Calu3 (cell line): Measurements from ENCODE around the gene POLR3H. TPM values are rescaled to one million over a fixed set of nuclear protein-coding genes. Genes with fewer than 3 reads are reported as not detected.

Experiments used
- BruUV-seq: library from RNA; stranded (reverse); fragments of 400-500 nt; replicated peaks from 2 replicates; lab custom pipeline; 2021; lab: Mats Ljungman, UMichigan
- CTCF ChIA-PET: fragments of 300-600 bp; sonication (Branson Sonifier 250); formaldehyde crosslinking; loops from one replicate; lab custom pipeline; 2022; ENCODE audit warnings: antibody characterized with exemption; lab: Charles Lee
- DNase-seq: peaks from one replicate; pipeline ENCODE4 v3.0.0; 2022
- H3K27ac Mint-ChIP-seq: one replicate; pipeline ENCODE4 v1.8.0; 2022; ENCODE audit warnings: mixed read lengths; ENCODE audit not compliant: unreplicated experiment
- H3K27me3 Mint-ChIP-seq: one replicate; pipeline ENCODE4 v1.8.0; 2022; ENCODE audit warnings: mixed read lengths; ENCODE audit not compliant: unreplicated experiment
- H3K36me3 Mint-ChIP-seq: one replicate; pipeline ENCODE4 v1.8.0; 2022; ENCODE audit warnings: mild to moderate bottlenecking, moderate library complexity, mixed read lengths; ENCODE audit not compliant: insufficient read depth, unreplicated experiment
- H3K4me1 Mint-ChIP-seq: one replicate; pipeline ENCODE4 v1.8.0; 2022; ENCODE audit warnings: mild to moderate bottlenecking, low read depth, mixed read lengths; ENCODE audit not compliant: unreplicated experiment
- H3K4me3 Mint-ChIP-seq: one replicate; pipeline ENCODE4 v1.8.0; 2022; ENCODE audit warnings: mild to moderate bottlenecking, low read depth, moderate library complexity, mixed read lengths; ENCODE audit not compliant: unreplicated experiment
- H3K9me3 Mint-ChIP-seq: one replicate; pipeline ENCODE4 v1.8.0; 2022; ENCODE audit warnings: low read depth, mixed read lengths; ENCODE audit not compliant: unreplicated experiment
- CTCF ChIP-seq: fragments of 200-600 bp; IDR thresholded peaks from one replicate; pipeline ENCODE4 v1.8.0; 2022; ENCODE audit warnings: antibody characterized with exemption; ENCODE audit not compliant: unreplicated experiment
- intact Hi-C: fragments of 100-400 bp; cut with micrococcal nuclease; formaldehyde crosslinking; loops from one replicate; pipeline ENCODE4 v1.10.0; 2022; ENCODE audit not compliant: unreplicated experiment
- total RNA-seq: library from RNA; stranded (reverse); gene quantifications from 2 replicates; pipeline ENCODE4 v1.2.3, GENCODE V29; 2022

Gene POLR3H
- total RNA-seq, 1 experiment from 2014 or later: 49.7 TPM

DNA sequence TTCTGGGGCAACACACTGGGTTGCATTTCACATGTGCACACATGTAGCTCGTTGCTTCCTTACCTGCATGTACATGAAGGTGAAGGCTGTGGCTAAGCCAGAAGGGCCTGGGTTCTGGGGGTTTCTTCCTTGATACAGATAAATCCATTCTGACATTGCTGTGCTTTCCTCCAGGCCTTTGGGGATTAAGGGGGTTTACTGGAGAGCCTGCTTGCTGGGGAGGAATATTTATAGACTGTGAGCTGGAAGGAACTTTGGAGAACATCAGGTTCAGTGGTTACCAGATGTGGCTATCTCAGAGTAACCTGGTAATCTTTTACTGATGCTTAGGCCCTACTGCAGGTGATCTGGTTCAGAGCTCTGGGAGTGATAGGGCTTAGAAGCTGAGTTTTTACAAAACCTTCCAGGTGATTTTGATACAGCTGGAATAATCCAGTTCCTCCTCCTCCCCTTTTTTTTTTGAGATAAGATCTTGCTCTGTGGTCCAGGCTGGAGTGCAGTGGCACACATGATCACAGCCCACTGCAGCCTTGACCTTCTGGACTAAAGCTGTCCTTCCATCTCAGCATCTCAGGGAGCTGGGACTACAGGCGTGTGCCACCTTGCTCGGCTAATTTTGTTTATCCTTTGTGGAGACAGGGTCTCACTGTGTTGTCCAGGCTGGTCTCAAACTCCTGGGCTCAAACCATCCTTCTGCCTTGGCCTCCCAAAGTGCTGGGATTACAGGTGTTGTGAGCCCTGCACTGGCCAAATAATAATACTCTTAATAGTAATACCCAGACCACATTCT lies 55.5 kb downstream of the POLR3H start:
- CTCF ChIA-PET: no interaction called here
- H3K9me3 Mint-ChIP-seq: no peaks in the 10 kb centered on the region
- intact Hi-C loops: no loop called here
- DNase-seq: no peak
- no peak for TF ChIP-seq CTCF
- H3K27me3 Mint-ChIP-seq: no peaks in the 10 kb centered on the region
- no peak overlapping the region for H3K27ac Mint-ChIP-seq
- peaks cover 4% of the 10 kb centered on the region for H3K36me3 Mint-ChIP-seq
- peaks cover 17% of the 10 kb centered on the region for H3K4me1 Mint-ChIP-seq
- no TSS peak for BruUV-seq
- no peak overlapping the region for H3K4me3 Mint-ChIP-seq

- H3K27ac Mint-ChIP-seq: no peak overlapping the region
- peaks cover 17% of the 10 kb centered on the region for H3K4me1 Mint-ChIP-seq
- H3K36me3 Mint-ChIP-seq: peaks cover 4% of the 10 kb centered on the region
- no peaks in the 10 kb centered on the region for H3K27me3 Mint-ChIP-seq
- no peak overlapping the region for H3K4me3 Mint-ChIP-seq
- no peaks in the 10 kb centered on the region for H3K9me3 Mint-ChIP-seq
- CTCF ChIA-PET: no interaction called here
- DNase-seq: no peak
- intact Hi-C loops: no loop called here
- no TSS peak for BruUV-seq
- TF ChIP-seq CTCF: no peak
Observed at GRCh38 chr22:41488076-41488475, 56.2 kb downstream of the POLR3H start.

- intact Hi-C loops: no loop called here
- H3K36me3 Mint-ChIP-seq: peaks cover 4% of the 10 kb centered on the region
- no peak for DNase-seq
- H3K27ac Mint-ChIP-seq: no peak overlapping the region
- no TSS peak for BruUV-seq
- H3K9me3 Mint-ChIP-seq: no peaks in the 10 kb centered on the region
- TF ChIP-seq CTCF: no peak
- no peak overlapping the region for H3K4me3 Mint-ChIP-seq
- CTCF ChIA-PET: interaction anchor here (0.6 kb wide), 1 partner anchor 23 kb away, joined by 5 read pairs; no protein-coding TSS in a partner anchor
- peaks cover 23% of the 10 kb centered on the region for H3K4me1 Mint-ChIP-seq
- no peaks in the 10 kb centered on the region for H3K27me3 Mint-ChIP-seq
Observed at GRCh38 chr22:41487037-41487935, 57.0 kb downstream of the POLR3H start.

DNA sequence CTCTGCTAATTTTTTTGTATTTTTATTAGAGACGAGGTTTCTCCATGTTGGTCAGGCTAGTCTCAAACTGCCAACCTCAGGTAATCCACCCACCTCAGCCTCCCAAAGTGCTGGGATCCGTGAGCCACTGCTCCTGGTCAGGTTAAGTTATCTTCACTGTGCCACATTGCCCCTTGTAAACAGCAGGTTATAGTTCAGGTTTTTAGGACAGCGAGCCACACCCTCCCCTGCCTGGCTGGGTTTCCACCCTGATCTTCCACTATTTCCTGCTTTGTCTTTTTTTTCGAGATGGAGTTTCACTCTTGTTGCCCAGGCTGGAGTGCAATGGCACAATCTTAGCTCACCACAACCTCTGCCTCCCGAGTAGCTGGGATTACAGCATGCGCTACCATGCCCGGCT lies 59.2 kb downstream of the POLR3H start:
- peaks cover 33% of the 10 kb centered on the region for H3K4me1 Mint-ChIP-seq

More for the DNA sequence above, 59.2 kb downstream of the POLR3H start:
- Mint-ChIP-seq H3K27me3 (no peaks in the 10 kb centered on the region), H3K9me3 (no peaks in the 10 kb centered on the region), H3K27ac (no peak overlapping the region), H3K36me3 (peaks cover 4% of the 10 kb centered on the region), H3K4me3 (no peak overlapping the region)
- CTCF ChIA-PET: no interaction called here
- TF ChIP-seq CTCF: no peak
- DNase-seq: no peak
- intact Hi-C loops: no loop called here
- no TSS peak for BruUV-seq
